Psoas muscle (tissue), 8 donors: ENCODE results near the gene GGPS1. TPM values are rescaled to one million over a fixed set of nuclear protein-coding genes. Genes with fewer than 3 reads are reported as not detected.
"Not testable (repeated sequence)": the region's sequence is repeated elsewhere in the genome, so short reads cannot be mapped to it uniquely, and the experiment has no call there.

Experiments
- ATAC-seq, 4 donors: fragments of 200-7000 bp; cut with Tn5 transposase; one replicate each; pipeline ENCODE4 v1.9.1; 2020; ENCODE audit warnings: moderate library complexity in 3 of 4, mild to moderate bottlenecking in 2 of 4
- DNase-seq, 2 donors: peaks; one replicate each; pipeline ENCODE4 v3.0.0-alpha.2; 2020
- H3K27ac ChIP-seq: fragments of 200-600 bp; one replicate; pipeline ENCODE4 v1.8.0; 2022
- H3K27me3 ChIP-seq, 3 donors: fragments of 200-600 bp in 1 of 3; one replicate each; pipeline versions ENCODE4 v1.6.1 to v1.8.0; 2013 to 2022; ENCODE audit warnings: low read length in 2 of 3, mild to moderate bottlenecking in 2 of 3, moderate library complexity in 1 of 3; ENCODE audit not compliant: insufficient read depth in 3 of 3
- H3K36me3 ChIP-seq, 2 donors: fragments of 200-600 bp in 1 of 2; one replicate each; pipeline versions ENCODE4 v1.6.1 to v1.8.0; 2013 to 2022; ENCODE audit warnings: low read depth in 1 of 2, mild to moderate bottlenecking in 1 of 2, moderate library complexity in 1 of 2; ENCODE audit not compliant: insufficient read depth in 1 of 2
- H3K4me1 ChIP-seq: fragments of 200-600 bp; one replicate; pipeline ENCODE4 v1.8.0; 2022
- H3K4me3 ChIP-seq: fragments of 200-600 bp; one replicate; pipeline ENCODE4 v1.8.0; 2022; ENCODE audit warnings: mild to moderate bottlenecking
- H3K9me3 ChIP-seq: fragments of 200-600 bp; one replicate; pipeline ENCODE4 v1.8.0; 2022
- CTCF ChIP-seq: fragments of 200-600 bp; IDR thresholded peaks from one replicate; pipeline ENCODE4 v1.8.0; 2022; ENCODE audit warnings: antibody characterized with exemption
- WGBS, 3 donors: extraction: QIAGEN DNeasy Blood & Tissue Kit; methylation state at CpG; one replicate each; pipeline versions ENCODE4 v1.1.6 to v1.1.7; 2013; 5-methylcytosine and 5-hydroxymethylcytosine counted together
- intact Hi-C, 2 donors: fragments of 100-400 bp; cut with DNase I; formaldehyde crosslinking; loops; one replicate each; pipeline versions ENCODE4 v1.11.0 to v1.14.2; 2022
- polyA plus RNA-seq, 3 donors: library from polyadenylated mRNA; stranded (reverse); fragments of 200-250 nt; gene quantifications; one replicate each; pipeline ENCODE4 v1.2.3, GENCODE V29; 2013
- total RNA-seq, 4 donors: library from RNA; stranded (reverse); fragmentation: NEBNext Ultra II Directional in 2 of 4; extraction: Animal tissue kit (Norgen Biotek cat#: 25700) in 2 of 4; gene quantifications; one replicate each; pipeline versions ENCODE4 v1.2.1 to v1.2.4, GENCODE V29; 2021 to 2023
- donor health status: healthy with polysubstance abuse.
- donor health status: DM: no; HTN: no; CAD: no; lungs with moderate emphysema.
- donor health status: Bipolar disorder and iron deficiency.
- donor health status: healthy.
- donor health status: DM: yes; HTN: yes; CAD: no.
- donor health status: DM: no; HTN: no; CAD: no.
- donor health status: DM: no; HTN: no; CAD: no.
- donor health status: DM: yes; HTN: yes; CAD: no.

Gene GGPS1
- total and polyA plus RNA-seq, 7 donors: 17.9 to 49.5 (median 32.4) TPM

- Histone ChIP-seq H3K9me3 (no peaks in the 10 kb centered on the region), H3K27me3 (no peaks in the 10 kb centered on the region), H3K27ac (no peak overlapping the region), H3K4me3 (no peak overlapping the region), H3K4me1 (no peaks in the 10 kb centered on the region), H3K36me3 (no peaks in the 10 kb centered on the region)
- intact Hi-C loops: no loop called here
- no peak for TF ChIP-seq CTCF
- ATAC-seq (no peak), DNase-seq (no peak)
- WGBS, 3 donors: 51% methylated on average over 11 of the region's 11 CpGs
Measured at GRCh38 chr1:235357485-235358373, 29.4 kb downstream of the GGPS1 start.

- intact Hi-C loops: no loop called here
- H3K4me1 ChIP-seq: no peaks in the 10 kb centered on the region
- no peak for ATAC-seq
- no peak for DNase-seq
- H3K27me3 ChIP-seq: no peaks in the 10 kb centered on the region
- no peak overlapping the region for H3K4me3 ChIP-seq
- H3K27ac ChIP-seq: no peak overlapping the region
- 80 to 94% (median 87%) methylated on average over 3 of the region's 3 CpGs for WGBS, 3 donors
- H3K9me3 ChIP-seq: no peaks in the 10 kb centered on the region
- H3K36me3 ChIP-seq: no peaks in the 10 kb centered on the region
- no peak for TF ChIP-seq CTCF
Measured at GRCh38 chr1:235358899-235359298, 30.5 kb downstream of the GGPS1 start.

GRCh38 chr1:235364189-235364588 is 35.8 kb downstream of the GGPS1 start:
- intact Hi-C loops: loop anchor here in 1 of 2 donors (10.0 kb wide), 1 partner anchor 51 kb away; no protein-coding TSS in a partner anchor
- not testable (repeated sequence) for H3K36me3 ChIP-seq, ATAC-seq, H3K27me3 ChIP-seq, H3K4me3 ChIP-seq, H3K4me1 ChIP-seq, H3K9me3 ChIP-seq, DNase-seq, H3K27ac ChIP-seq
- 93 to 96% (median 95%) methylated on average over 9 of the region's 9 CpGs for WGBS, 3 donors

- 92 to 95% (median 93%) methylated on average over 5 of the region's 5 CpGs for WGBS, 3 donors
- Histone ChIP-seq H3K36me3 (no peaks in the 10 kb centered on the region), H3K4me1 (no peaks in the 10 kb centered on the region), H3K27ac (peak overlapping the region; percentile 87), H3K4me3 (no peak overlapping the region), H3K9me3 (no peaks in the 10 kb centered on the region), H3K27me3 (no peaks in the 10 kb centered on the region)
- no peak for TF ChIP-seq CTCF
- DNase-seq (no peak), ATAC-seq (no peak)
- intact Hi-C loops: loop anchor here (2.0 to 10.0 kb wide), 4 partner anchors 34 to 114 kb away; partner anchors contain the start of genes ARID4B (in 1 of the 2) and GGPS1 (in 1 of the 2)
Measured at GRCh38 chr1:235366286-235366685, 37.9 kb downstream of the GGPS1 start.
